ENCODE measurements around the gene TMEM97. TPM values are rescaled to one million over a fixed set of nuclear protein-coding genes. Genes with fewer than 3 reads are reported as not detected.

The TMEM97 gene
- total RNA-seq, 4 donors from 2014 or later: 4.5 to 9.2 (median 7.2) TPM

DNA sequence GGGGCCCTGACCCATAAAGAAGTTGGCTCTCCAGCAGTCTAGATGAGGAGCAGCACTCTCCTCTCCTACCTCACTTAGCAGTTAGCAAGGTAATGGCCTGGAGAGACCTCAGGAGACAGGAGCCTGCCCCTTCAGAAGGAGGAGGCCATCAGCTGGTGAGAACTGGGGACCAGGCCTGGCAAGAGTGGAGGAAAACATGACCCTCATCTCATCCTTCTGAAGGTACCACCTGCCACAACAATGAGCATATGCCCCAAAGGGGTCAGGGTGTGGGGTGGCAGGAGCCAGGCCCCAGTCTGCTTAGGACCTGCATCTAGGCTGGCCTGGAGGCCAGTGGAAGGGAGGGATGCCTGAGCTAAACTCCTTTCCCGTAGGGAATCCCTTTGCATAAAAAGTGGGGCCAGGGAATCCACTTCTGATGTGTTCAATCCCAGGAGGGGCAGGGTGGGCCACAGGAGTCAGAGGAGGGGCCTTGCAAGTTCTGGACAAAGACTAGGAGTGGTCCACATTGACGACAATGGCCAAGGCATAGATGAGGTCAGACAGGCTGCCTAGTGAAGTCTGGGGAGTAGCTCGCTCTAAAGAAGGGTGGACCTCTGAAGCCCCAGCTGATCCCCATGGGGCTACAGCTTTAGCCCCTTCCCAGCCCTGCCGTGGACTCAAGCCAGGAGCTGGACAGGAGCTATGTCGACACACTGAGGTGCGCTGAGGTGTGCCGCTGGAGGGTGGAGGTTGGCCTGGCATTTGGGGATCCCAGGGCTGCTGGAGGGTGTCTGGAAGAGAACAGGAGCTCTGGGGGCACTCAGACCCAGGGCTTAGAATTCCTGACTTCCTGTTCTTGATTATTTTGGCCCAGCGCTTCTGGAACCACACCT is 45.0 kb downstream of the TMEM97 start:
- 80% methylated on average over 1 to 2 of the region's 8 CpGs for WGBS, 2 donors (ENCODE audit: low coverage in 1 of 2)
- H3K9me3 ChIP-seq: no peaks in the 10 kb centered on the region
- H3K4me3 ChIP-seq: no peak overlapping the region
- H3K4me1 ChIP-seq: peaks cover 0 to under 1% (median 0%) of the 10 kb centered on the region in 3 donors
- H3K27me3 ChIP-seq: no peaks in the 10 kb centered on the region
- H3K36me3 ChIP-seq: peaks cover 2 to 78% of the 10 kb centered on the region in 2 donors
- TF ChIP-seq POLR2A (IDR thresholded peaks at IDR 0.05) (no peak), EP300 (IDR thresholded peaks at IDR 0.05) (no peak), CTCF (IDR thresholded peaks at IDR 0.05) (no peak), POLR2AphosphoS5 (IDR thresholded peaks at IDR 0.05) (no peak)
- ATAC-seq: no peak
- no peak overlapping the region for H3K27ac ChIP-seq

DNA sequence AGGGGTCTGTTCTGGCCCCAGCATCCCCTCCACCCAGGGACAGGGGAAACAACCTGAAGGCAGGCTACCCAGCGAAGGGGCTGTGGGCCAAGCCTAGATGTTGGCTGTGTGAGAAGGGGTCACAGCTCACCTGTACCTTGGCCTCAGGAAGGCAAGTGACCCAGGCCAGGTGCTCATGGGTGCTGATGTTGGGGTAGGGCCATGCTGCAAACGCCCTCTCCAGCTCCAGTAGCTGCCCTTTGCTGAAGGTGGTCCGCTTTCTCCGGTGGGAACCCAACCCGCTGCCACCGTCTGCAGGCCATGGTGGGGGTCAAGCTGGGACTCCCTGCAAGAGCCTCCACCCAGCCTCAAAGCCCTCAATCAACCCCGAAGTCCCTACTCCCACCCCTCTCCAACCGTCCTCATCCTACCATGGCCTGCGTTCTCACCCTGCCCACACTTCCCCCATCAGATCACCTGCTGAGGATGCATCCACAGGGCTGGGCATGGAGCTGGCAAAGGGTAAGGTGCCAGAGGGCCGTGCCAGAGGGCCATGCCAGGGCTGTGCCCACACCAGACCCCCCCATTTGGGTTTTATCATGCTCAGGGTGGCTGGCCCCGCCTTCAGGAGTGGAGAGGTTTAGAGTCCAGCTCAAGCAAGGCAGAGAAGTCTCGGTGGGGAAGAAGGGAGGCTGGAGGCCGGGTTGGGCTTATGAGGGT is 45.8 kb downstream of the TMEM97 start, which contains the start of gene SEBOX:
Gene SEBOX (minus strand): TSS at position 535 of the 699 bp plus-strand sequence. CDS start 48 bp downstream, at position 487.
- H3K27ac ChIP-seq: no peak within 1 kb of the TSS
- H3K4me3 ChIP-seq: no peak within 1 kb of the TSS
- peaks cover 2 to 70% of the 10 kb centered on the region in 2 donors for H3K36me3 ChIP-seq
- no peaks in the 10 kb centered on the region for H3K9me3 ChIP-seq
- WGBS, 2 donors (ENCODE audit: low coverage in 1 of 2): 63% methylated on average over 1 of the region's 13 CpGs; no CpG with 5 or more reads in 1 of the 2 donors
- H3K4me1 ChIP-seq: no peaks in the 10 kb centered on the region
- no peaks in the 10 kb centered on the region for H3K27me3 ChIP-seq
- ATAC-seq: no peak
- TF ChIP-seq EP300 (IDR thresholded peaks at IDR 0.05): no peak

GRCh38 chr17:28365487-28365886 is 46.5 kb downstream of the TMEM97 start:
- peaks cover 0 to 63% of the 10 kb centered on the region in 2 donors for H3K36me3 ChIP-seq
- ATAC-seq: no peak
- WGBS, 2 donors (ENCODE audit: low coverage in 1 of 2): 80 to 100% methylated on average over 1 of the region's 3 CpGs

DNA sequence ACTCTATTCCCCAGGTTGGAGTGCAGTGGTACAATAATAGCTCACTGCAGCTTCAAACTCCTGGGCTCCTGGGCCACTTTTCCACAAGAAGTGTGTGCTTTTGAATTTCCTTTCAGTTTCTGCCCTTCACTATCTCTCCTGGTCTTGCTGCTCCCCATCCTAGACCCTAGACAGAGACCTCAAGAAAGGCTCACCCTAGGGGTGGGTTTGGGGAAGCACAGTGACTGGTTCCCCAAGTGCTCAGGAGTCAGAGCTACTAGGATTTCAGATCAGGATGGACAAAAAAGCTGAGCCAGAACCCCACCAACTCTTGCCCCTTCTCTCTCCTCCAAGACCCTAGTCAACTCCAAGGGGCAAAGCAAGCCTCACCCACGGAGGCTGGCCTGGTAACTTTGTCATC is 47.6 kb downstream of the TMEM97 start:
- H3K9me3 ChIP-seq: no peaks in the 10 kb centered on the region
- H3K27me3 ChIP-seq: no peaks in the 10 kb centered on the region
- TF ChIP-seq POLR2AphosphoS5 (IDR thresholded peaks at IDR 0.05): no peak
- no peak for TF ChIP-seq EP300 (IDR thresholded peaks at IDR 0.05)
- TF ChIP-seq POLR2A (IDR thresholded peaks at IDR 0.05): no peak
- no peak for TF ChIP-seq CTCF (IDR thresholded peaks at IDR 0.05)
- peaks cover 0 to 52% of the 10 kb centered on the region in 2 donors for H3K36me3 ChIP-seq
- WGBS, 2 donors (ENCODE audit: low coverage in 1 of 2): 86% methylated on average over 1 of the region's 1 CpG; no CpG with 5 or more reads in 1 of the 2 donors
- H3K4me1 ChIP-seq: peaks cover 0 to 8% (median 0%) of the 10 kb centered on the region in 3 donors
- no peak overlapping the region for H3K27ac ChIP-seq
- H3K4me3 ChIP-seq: no peak overlapping the region
- ATAC-seq: no peak

More at GRCh38 chr17:28365487-28365886, 46.5 kb downstream of the TMEM97 start:
- H3K9me3 ChIP-seq: no peaks in the 10 kb centered on the region
- H3K27ac ChIP-seq: no peak overlapping the region
- no peak overlapping the region for H3K4me3 ChIP-seq
- TF ChIP-seq POLR2A (IDR thresholded peaks at IDR 0.05) (no peak), EP300 (IDR thresholded peaks at IDR 0.05) (no peak), POLR2AphosphoS5 (IDR thresholded peaks at IDR 0.05) (no peak), CTCF (IDR thresholded peaks at IDR 0.05) (no peak)
- no peaks in the 10 kb centered on the region for H3K4me1 ChIP-seq
- no peaks in the 10 kb centered on the region for H3K27me3 ChIP-seq

DNA sequence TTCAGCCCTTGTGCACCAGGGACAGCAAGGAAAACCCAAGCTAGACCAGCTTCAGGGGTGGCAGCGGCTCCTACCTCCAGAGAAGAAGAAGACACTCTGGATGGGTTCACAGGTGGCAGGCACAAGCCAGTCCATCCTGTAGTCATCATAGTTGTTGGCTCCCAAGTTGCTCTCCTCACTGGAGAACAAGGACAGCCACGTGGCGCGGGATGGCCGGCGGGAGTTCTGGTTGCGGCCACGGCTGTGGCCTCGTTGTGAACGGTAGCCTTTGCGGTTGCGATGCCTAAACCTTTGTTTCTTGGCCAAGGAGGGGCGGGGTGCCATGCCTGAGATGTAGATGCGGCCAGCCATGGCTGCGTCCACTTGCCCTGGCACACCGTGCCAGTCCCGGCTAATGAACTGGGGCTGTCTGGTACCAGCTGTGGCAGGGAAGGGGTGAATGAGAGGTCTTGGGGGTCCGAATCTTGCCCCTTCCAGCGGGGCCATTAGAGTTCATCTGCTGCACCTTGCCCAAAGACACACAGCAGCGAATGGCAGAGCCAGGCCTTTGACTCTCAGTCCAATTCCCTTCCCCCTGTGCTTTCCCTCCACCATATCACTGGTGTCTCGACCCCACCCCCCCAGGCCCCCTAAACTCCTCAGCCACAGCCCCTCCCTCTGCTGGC is 48.8 kb downstream of the TMEM97 start:
- Histone ChIP-seq H3K27ac (no peak overlapping the region), H3K27me3 (no peaks in the 10 kb centered on the region), H3K9me3 (no peaks in the 10 kb centered on the region), H3K4me1 (peaks cover 0 to 20% (median 5%) of the 10 kb centered on the region in 3 donors), H3K4me3 (no peak overlapping the region), H3K36me3 (peaks cover 0 to 40% of the 10 kb centered on the region in 2 donors)
- TF ChIP-seq POLR2A (IDR thresholded peaks at IDR 0.05): no peak
- TF ChIP-seq CTCF (IDR thresholded peaks at IDR 0.05): no peak
- TF ChIP-seq EP300 (IDR thresholded peaks at IDR 0.05): no peak
- no peak for TF ChIP-seq POLR2AphosphoS5 (IDR thresholded peaks at IDR 0.05)
- no peak for ATAC-seq
- WGBS, 2 donors (ENCODE audit: low coverage in 1 of 2): 93% methylated on average over 11 of the region's 21 CpGs; no CpG with 5 or more reads in 1 of the 2 donors
